Measurements from ENCODE around the gene CALML3. TPM values are rescaled to one million over a fixed set of nuclear protein-coding genes. Genes with fewer than 3 reads are reported as not detected.

CALML3 gene
- total RNA-seq, 2 experiments from 2014 or later, result not detected

DNA sequence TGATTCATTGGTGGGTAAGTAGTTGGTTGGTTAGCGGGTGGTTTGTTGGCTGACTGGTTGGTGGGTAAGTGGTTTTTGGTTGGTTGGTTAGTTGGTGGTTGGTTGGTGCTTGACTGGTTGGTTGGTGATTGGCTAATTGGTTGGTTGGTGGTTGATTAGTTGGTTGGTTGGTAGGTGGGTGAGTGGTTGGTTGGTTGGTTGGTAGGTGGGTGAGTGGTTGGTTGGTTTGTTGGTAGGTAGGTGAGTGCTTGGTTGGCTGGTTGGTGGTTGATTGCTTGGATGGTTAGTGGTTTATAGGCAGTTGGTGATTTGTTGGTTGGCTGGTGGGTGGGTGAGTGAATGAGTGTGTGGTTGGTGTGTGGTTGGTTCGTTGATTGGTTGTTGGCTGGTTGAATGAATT is 44.2 kb downstream of the CALML3 start:
- ChIA-PET CTCF (ENCODE audit: unreplicated experiment) (no interaction called here), POLR2A (no interaction called here)
- Histone ChIP-seq H3K79me2 (ENCODE audit: insufficient read depth, low read depth, low read length) (no peaks in the 10 kb centered on the region), H3K4me1 (ENCODE audit: insufficient read depth, low read length, poor library complexity, severe bottlenecking) (peaks cover 5% of the 10 kb centered on the region), H3K9me2 (ENCODE audit: insufficient read depth, low read length) (no peaks in the 10 kb centered on the region), H3K36me3 (ENCODE audit: insufficient read depth, low read length) (no peaks in the 10 kb centered on the region), H2AFZ (ENCODE audit: low read length) (no peak overlapping the region), H3K4me2 (ENCODE audit: low read length) (no peak overlapping the region), H4K20me1 (ENCODE audit: insufficient read depth, low read length) (no peaks in the 10 kb centered on the region), H3K4me3 (ENCODE audit: low read depth, low read length, poor library complexity, severe bottlenecking) (no peak overlapping the region), H3K27ac (ENCODE audit: low read depth, low read length, poor library complexity, severe bottlenecking) (no peak overlapping the region), H3K9me3 (ENCODE audit: low read length) (no peaks in the 10 kb centered on the region)
- no TSS peak for BruUV-seq (replicated peaks)
- TF ChIP-seq CTCF (conservative IDR thresholded peaks at IDR 0.05; ENCODE audit: low read length) (no peak), EZH2phosphoT487 (IDR thresholded peaks at IDR 0.05; ENCODE audit: borderline replicate concordance, low read depth, low read length) (no peak)
- DNase-seq (ENCODE audit: low spot score), result no peak
- intact Hi-C loops (cut with micrococcal nuclease; ENCODE audit: unreplicated experiment), result no loop called here

GRCh38 chr10:5569568-5569967 is 44.8 kb downstream of the CALML3 start:
- Histone ChIP-seq H3K27ac (ENCODE audit: low read depth, low read length, poor library complexity, severe bottlenecking) (no peak overlapping the region), H3K36me3 (ENCODE audit: insufficient read depth, low read length) (no peaks in the 10 kb centered on the region), H3K4me2 (ENCODE audit: low read length) (no peak overlapping the region), H3K4me1 (ENCODE audit: insufficient read depth, low read length, poor library complexity, severe bottlenecking) (peaks cover 11% of the 10 kb centered on the region), H3K79me2 (ENCODE audit: insufficient read depth, low read depth, low read length) (no peaks in the 10 kb centered on the region), H3K4me3 (ENCODE audit: low read depth, low read length, poor library complexity, severe bottlenecking) (no peak overlapping the region), H4K20me1 (ENCODE audit: insufficient read depth, low read length) (no peaks in the 10 kb centered on the region), H2AFZ (ENCODE audit: low read length) (no peak overlapping the region), H3K9me2 (ENCODE audit: insufficient read depth, low read length) (no peaks in the 10 kb centered on the region), H3K9me3 (ENCODE audit: low read length) (no peaks in the 10 kb centered on the region)
- CTCF ChIA-PET (ENCODE audit: unreplicated experiment), result no interaction called here
- intact Hi-C loops (cut with micrococcal nuclease; ENCODE audit: unreplicated experiment), result no loop called here
- TF ChIP-seq CTCF (conservative IDR thresholded peaks at IDR 0.05; ENCODE audit: low read length), result no peak
- TF ChIP-seq EZH2phosphoT487 (IDR thresholded peaks at IDR 0.05; ENCODE audit: borderline replicate concordance, low read depth, low read length), result no peak
- POLR2A ChIA-PET, result no interaction called here
- BruUV-seq (replicated peaks), result no TSS peak
- no peak for DNase-seq (ENCODE audit: low spot score)

GRCh38 chr10:5570007-5570655 is 45.4 kb downstream of the CALML3 start:
- ChIA-PET POLR2A (no interaction called here), CTCF (ENCODE audit: unreplicated experiment) (no interaction called here)
- H4K20me1 ChIP-seq (ENCODE audit: insufficient read depth, low read length), result no peaks in the 10 kb centered on the region
- H3K9me3 ChIP-seq (ENCODE audit: low read length), result no peaks in the 10 kb centered on the region
- H3K79me2 ChIP-seq (ENCODE audit: insufficient read depth, low read depth, low read length), result no peaks in the 10 kb centered on the region
- no peak overlapping the region for H2AFZ ChIP-seq (ENCODE audit: low read length)
- no TSS peak for BruUV-seq (replicated peaks)
- no peak for TF ChIP-seq EZH2phosphoT487 (IDR thresholded peaks at IDR 0.05; ENCODE audit: borderline replicate concordance, low read depth, low read length)
- no peak for TF ChIP-seq CTCF (conservative IDR thresholded peaks at IDR 0.05; ENCODE audit: low read length)
- H3K4me3 ChIP-seq (ENCODE audit: low read depth, low read length, poor library complexity, severe bottlenecking), result no peak overlapping the region
- no peaks in the 10 kb centered on the region for H3K36me3 ChIP-seq (ENCODE audit: insufficient read depth, low read length)
- DNase-seq (ENCODE audit: low spot score), result no peak
- intact Hi-C loops (cut with micrococcal nuclease; ENCODE audit: unreplicated experiment), result no loop called here
- no peaks in the 10 kb centered on the region for H3K9me2 ChIP-seq (ENCODE audit: insufficient read depth, low read length)
- no peak overlapping the region for H3K27ac ChIP-seq (ENCODE audit: low read depth, low read length, poor library complexity, severe bottlenecking)
- peaks cover 17% of the 10 kb centered on the region for H3K4me1 ChIP-seq (ENCODE audit: insufficient read depth, low read length, poor library complexity, severe bottlenecking)
- H3K4me2 ChIP-seq (ENCODE audit: low read length), result no peak overlapping the region
